K562 (cell line): Measurements from ENCODE around the gene GLT8D2. TPM values are rescaled to one million over a fixed set of nuclear protein-coding genes. Genes with fewer than 3 reads are reported as not detected.

Experiments
- COPS2 ChIP-seq: fragments of 450-650 bp; conservative IDR thresholded peaks from 2 replicates; pipeline ENCODE4 v1.6.1; 2016; ENCODE audit warnings: mild to moderate bottlenecking, moderate library complexity
- IRF2 ChIP-seq: sonication (generic); formaldehyde crosslinking; IDR thresholded peaks from 2 replicates; pipeline ENCODE4 v1.8.1; 2022; ENCODE audit warnings: mild to moderate bottlenecking, missing genetic modification reagents
- NCOA6 ChIP-seq: fragments of 450-650 bp; IDR thresholded peaks from 2 replicates; pipeline ENCODE4 v1.6.1; 2017; ENCODE audit warnings: mild to moderate bottlenecking
- SP2 ChIP-seq: IDR thresholded peaks from 2 replicates; pipeline ENCODE4 v1.6.1; 2011; ENCODE audit warnings: mild to moderate bottlenecking, low read depth, low read length, moderate library complexity; ENCODE audit not compliant: poor library complexity, severe bottlenecking; ENCODE audit errors: extremely low read depth
- TAL1 ChIP-seq: fragments of 450-650 bp; IDR thresholded peaks from 2 replicates; pipeline ENCODE4 v1.6.1; 2016; ENCODE audit warnings: mild to moderate bottlenecking
- polyA plus RNA-seq, 8 experiments: library from polyadenylated mRNA; depleted of rRNA in 4 of 8; stranded (reverse) in 5 of 8; unstranded in 3 of 8; fragments of >200 nt; fragmentation: Nextera tagmentation in 2 of 8; fragmentation: Illumina TruSeq in 1 of 8; extraction: Ambion mirVana in 2 of 8; extraction: Trizol in 1 of 8; gene quantifications; 2 replicates each; pipeline versions ENCODE4 v1.2.1 to v1.2.3, GENCODE V29; 2011 to 2014; ENCODE audit warnings: inconsistent platforms in 1 of 8, missing spikeins in 1 of 8
- total RNA-seq, 7 experiments: library from RNA; depleted of rRNA in 6 of 7; stranded (reverse); fragments of >200 nt in 6 of 7; fragmentation: Illumina TruSeq in 2 of 7; extraction: Trizol in 2 of 7; gene quantifications; 2 replicates each; pipeline versions ENCODE4 v1.2.1 to v1.2.3, GENCODE V29; 2011 to 2021; ENCODE audit warnings: low replicate concordance in 1 of 7
- TF ChIP-seq, protein P1 (sequence below): sonication (generic); formaldehyde crosslinking; IDR thresholded peaks from 2 replicates; pipeline ENCODE4 v1.8.1; 2023; ENCODE audit warnings: mild to moderate bottlenecking, missing genetic modification reagents
- TF ChIP-seq, protein P2 (sequence below): fragments of 250-450 bp; sonication (Bioruptor Pico); IDR thresholded peaks from 2 replicates; pipeline ENCODE4 v1.5.0; 2021; ENCODE audit warnings: mild to moderate bottlenecking, borderline replicate concordance
- TF ChIP-seq, protein P3 (sequence below): fragments of 450-650 bp; conservative IDR thresholded peaks from 2 replicates; pipeline ENCODE4 v1.6.1; 2016; ENCODE audit warnings: missing genetic modification characterization, low read depth, mild to moderate bottlenecking, missing compliant biosample characterization, moderate library complexity

GLT8D2 gene
- total and polyA plus RNA-seq, 9 of the 15 experiments (the other 6 are each of a cell fraction or from before 2014, with no cell fraction given) = 0.18 to 0.27 (median 0.18) TPM; not detected in 6

DNA sequence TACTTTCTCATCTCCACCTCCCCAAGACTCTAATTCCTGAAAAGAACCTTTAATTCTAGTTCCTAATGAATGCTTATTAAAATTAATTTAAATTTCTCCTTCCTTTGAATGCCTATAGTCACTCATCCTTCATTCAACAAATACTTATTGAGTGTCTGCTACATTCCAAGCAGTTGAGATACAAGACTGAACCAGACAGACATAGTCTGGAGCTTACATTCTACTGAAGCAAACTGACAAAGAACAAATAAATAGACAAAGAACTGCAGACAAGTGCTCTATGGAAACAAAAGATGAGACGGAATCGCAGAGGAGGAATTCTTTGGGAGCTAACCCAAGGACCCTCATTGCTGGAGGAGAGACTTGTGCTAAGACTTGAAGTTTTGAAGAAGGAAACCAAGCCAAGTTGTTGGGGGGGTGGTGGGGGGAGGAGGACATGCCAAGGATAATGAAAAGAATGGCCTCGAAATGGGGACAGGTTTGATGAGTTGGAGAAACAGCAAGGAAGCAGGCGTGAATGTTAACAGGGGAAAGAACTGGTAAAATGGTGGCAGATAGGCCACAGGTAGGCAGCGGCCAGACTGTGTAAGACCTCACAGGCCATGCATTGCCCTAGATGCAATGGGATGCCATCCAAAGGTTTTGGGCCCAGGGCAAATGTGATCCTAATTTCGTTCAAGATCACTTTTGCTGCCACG lies 94.0 kb downstream of the GLT8D2 start (continued):
- no peak for TF ChIP-seq TAL1
- TF ChIP-seq, protein P1, sequence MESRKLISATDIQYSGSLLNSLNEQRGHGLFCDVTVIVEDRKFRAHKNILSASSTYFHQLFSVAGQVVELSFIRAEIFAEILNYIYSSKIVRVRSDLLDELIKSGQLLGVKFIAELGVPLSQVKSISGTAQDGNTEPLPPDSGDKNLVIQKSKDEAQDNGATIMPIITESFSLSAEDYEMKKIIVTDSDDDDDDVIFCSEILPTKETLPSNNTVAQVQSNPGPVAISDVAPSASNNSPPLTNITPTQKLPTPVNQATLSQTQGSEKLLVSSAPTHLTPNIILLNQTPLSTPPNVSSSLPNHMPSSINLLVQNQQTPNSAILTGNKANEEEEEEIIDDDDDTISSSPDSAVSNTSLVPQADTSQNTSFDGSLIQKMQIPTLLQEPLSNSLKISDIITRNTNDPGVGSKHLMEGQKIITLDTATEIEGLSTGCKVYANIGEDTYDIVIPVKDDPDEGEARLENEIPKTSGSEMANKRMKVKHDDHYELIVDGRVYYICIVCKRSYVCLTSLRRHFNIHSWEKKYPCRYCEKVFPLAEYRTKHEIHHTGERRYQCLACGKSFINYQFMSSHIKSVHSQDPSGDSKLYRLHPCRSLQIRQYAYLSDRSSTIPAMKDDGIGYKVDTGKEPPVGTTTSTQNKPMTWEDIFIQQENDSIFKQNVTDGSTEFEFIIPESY (CRISPR knock-in tag) = no peak
- no peak for TF ChIP-seq SP2
- TF ChIP-seq COPS2 = no peak
- TF ChIP-seq NCOA6 = no peak
- TF ChIP-seq IRF2 = no peak
- TF ChIP-seq, protein P2, sequence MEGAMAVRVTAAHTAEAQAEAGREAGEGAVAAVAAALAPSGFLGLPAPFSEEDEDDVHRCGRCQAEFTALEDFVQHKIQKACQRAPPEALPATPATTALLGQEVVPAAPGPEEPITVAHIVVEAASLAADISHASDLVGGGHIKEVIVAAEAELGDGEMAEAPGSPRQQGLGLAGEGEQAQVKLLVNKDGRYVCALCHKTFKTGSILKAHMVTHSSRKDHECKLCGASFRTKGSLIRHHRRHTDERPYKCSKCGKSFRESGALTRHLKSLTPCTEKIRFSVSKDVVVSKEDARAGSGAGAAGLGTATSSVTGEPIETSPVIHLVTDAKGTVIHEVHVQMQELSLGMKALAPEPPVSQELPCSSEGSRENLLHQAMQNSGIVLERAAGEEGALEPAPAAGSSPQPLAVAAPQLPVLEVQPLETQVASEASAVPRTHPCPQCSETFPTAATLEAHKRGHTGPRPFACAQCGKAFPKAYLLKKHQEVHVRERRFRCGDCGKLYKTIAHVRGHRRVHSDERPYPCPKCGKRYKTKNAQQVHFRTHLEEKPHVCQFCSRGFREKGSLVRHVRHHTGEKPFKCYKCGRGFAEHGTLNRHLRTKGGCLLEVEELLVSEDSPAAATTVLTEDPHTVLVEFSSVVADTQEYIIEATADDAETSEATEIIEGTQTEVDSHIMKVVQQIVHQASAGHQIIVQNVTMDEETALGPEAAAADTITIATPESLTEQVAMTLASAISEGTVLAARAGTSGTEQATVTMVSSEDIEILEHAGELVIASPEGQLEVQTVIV (CRISPR knock-in tag) = no peak
- TF ChIP-seq, protein P3, sequence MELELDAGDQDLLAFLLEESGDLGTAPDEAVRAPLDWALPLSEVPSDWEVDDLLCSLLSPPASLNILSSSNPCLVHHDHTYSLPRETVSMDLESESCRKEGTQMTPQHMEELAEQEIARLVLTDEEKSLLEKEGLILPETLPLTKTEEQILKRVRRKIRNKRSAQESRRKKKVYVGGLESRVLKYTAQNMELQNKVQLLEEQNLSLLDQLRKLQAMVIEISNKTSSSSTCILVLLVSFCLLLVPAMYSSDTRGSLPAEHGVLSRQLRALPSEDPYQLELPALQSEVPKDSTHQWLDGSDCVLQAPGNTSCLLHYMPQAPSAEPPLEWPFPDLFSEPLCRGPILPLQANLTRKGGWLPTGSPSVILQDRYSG (tag) = no peak
